GM19239 (cell line): ENCODE data around the gene TMEM92.

Experiments
- DNase-seq: peaks from one replicate; pipeline ENCODE4 v3.0.0; 2011; ENCODE audit warnings: low spot score; ENCODE audit not compliant: insufficient read length
- FAIRE-seq: peaks from 2 replicates; lab custom pipeline; 2011; peaks lifted over from hg19 to GRCh38; lab: Jason Lieb, UNC

TMEM92 gene

DNA sequence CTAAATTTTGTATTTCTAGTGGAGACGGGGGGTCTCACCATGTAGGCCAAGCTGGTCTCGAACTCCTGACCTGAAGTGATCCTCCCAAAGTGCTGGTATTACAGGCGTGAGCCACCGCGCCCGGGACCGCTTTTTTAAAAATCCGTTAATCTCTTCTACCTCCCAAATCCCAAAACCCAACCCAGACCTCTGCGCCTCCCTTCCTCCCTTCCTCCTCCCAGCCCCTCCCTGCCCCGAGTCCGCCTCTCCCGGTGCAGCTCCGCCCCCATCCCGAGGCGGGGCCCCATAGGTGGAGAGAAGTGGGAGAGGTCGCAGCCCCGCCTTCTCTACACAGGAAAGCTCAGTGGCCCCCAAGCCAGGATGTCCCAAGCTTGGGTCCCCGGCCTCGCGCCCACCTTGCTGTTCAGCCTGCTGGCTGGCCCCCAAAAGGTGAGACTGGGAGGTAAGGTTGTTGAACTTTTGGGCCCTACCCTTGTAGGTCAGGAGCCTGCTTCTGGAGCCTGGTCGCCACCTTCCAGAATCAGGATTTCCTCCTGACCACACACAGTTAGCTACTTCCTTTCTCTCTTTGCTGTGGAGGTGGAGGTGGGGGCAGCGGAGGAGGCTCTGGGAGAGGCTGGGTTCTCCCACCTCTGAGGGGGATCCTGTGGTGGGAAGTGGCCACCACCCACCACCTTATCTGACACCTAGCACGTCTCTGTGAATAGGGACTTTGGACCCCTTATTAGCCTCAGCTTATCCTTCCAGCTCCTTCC is at the start of gene TMEM92:
TMEM92 (plus strand) TSS at position 325 of the 755 bp plus-strand sequence; CDS start at position 361, 36 bp downstream.
- DNase-seq, result no peak

DNA sequence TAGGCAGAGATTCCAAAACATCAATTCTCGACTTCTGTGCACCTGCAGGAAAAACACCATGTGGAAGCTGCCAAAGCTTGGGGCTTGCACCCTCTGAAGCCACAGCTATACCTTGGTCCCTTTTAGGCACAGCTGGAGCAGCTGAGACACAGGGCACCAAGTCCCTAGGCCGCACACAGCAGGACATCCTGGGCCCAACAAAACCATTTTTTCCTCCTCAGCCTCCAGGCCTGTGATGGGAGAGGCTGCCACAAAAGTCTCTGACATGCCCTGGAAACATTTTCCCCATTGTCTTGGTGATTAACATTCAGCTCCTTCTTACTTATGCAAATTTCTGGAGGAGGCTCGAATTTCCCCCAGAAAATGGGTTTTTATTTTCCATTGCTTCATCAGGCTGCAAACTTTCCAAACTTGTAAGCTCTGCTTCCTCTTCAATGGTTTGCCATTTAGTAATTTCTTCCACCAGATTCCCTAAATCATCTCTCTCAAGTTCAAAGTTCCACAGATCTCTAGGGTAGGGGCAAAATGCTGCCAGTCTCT is 48.5 kb upstream of the TMEM92 start:
- DNase-seq (no peak), FAIRE-seq (no peak)

More for the DNA sequence above, at the start of gene TMEM92:
- no peak for FAIRE-seq

DNA sequence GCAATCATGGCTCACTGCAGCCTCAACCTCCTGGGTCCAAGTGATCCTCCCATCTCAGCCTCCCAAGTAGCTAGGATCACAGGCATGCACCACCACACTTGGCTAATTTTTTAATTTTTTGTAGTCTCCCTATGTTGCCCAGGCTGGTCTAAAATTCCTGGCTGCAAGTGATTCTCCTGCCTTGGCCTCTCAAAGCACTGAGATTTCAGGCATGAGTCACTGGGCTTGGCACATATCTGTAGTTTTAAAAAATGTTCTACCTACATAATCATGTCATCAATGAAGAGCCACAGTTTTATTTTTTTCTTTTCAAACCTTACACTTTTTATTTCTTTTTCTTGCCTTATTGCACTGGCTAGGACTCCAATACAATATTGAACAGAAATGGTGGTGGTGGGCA is 39.7 kb upstream of the TMEM92 start:
- no peak for DNase-seq
- FAIRE-seq, result no peak

DNA sequence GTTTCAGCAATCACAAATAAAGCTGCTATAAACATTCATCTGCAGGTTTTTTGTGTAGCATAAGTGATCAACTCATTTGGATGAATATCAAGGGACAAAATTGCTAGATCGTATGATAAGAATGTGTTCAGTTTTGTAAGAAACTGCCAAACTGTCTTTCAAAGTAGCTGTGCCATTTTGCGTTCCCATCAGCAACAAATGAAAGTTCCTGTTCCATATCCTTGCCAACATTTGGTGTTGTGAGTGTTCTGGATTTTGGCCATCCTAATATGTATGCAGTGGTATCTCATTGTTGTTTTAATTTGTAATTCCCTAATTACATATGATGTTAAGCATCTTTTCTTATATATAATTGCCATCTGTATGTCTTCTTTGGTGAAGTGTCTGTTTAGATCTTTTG is 36.4 kb upstream of the TMEM92 start:
- DNase-seq (no peak), FAIRE-seq (no peak)

DNA sequence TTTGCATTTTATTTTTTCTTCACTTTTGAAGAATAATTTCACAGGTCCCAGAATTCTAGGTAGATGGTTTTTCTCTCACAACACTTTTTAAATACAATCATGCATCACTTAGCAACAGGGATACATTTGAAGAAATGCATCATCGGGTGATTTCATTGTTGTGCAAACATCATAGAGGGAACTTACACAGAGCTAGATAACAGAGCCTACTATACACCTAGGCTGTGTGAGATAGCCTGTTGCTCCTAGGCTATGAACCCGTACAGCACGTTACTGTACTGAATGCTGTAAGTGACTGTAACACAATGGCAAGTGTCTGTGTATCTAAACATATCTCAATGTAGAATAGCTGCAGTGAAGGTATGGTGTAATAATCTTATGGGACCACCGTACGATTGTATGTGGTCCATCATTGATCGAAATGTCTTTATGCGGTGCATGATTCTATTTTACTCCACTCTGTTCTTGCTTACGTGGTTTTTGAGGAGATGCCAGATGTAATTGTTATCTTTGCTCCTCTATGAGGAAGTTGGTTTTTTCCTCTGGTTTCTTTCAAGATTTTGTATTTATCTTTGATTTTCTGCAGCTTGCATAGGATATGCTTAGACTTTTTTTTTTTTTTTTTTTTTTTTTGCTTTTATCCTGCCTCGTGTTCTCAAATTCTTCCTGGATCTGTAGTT is 35.5 kb upstream of the TMEM92 start:
- DNase-seq (no peak), FAIRE-seq (no peak)

DNA sequence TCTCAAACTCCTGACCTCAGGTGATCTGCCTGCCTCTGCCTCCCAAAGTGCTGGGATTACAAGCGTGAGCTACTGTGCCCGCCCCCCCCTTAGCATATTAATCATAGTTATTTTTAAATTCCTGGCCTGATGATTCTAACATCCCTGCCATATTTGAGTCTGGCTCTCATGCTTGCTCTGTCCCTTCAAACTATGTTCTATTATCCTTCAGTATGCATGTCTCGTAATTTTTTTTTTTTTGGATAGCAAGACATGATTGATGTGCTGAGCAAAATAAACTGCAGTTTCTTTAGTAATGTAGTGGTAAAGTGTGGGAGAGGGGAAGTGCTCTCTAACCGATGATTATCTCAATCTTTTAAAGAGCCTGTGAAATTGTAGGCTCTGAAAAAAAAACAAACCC is 34.3 kb upstream of the TMEM92 start:
- FAIRE-seq, result no peak

DNA sequence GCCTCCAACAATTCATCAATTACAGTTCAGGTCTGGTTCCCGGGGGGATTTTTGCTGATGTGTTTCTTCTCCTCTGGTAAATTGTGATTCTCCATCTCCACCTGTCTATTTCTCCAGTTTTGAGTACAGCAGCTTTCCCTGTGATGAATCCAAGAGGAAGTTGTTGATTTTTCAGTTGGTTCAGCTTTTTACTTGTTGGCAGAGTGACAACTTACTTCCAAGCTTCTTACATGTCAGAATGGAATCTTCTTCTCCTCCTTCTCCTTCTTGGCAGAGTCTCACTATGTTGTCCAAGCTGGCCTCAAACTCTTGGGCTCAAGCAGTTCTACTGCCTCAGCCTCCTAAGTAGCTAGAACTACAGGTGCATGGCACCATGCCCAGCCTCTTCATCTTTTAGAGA is 33.4 kb upstream of the TMEM92 start:
- FAIRE-seq (no peak), DNase-seq (no peak)

More for the DNA sequence above, 34.3 kb upstream of the TMEM92 start:
- no peak for DNase-seq

DNA sequence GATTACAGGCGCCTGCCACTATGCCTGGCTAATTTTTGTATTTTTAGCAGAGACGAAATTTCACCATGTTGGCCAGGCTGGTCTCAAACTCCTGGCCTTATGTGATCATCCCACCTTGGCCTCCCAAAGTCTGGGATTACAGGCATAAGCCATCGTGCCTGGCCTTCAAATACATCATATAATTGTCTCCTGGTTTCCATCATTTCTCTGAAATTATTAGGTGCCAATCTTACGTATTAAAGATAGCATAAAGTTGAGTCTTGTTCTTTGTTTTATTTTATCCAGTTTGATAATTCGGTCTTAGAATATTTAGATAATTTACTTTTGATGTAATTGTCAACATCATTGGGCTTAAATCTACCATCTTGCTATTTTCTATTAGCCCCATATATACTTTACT is 32.8 kb upstream of the TMEM92 start:
- DNase-seq (no peak), FAIRE-seq (no peak)

DNA sequence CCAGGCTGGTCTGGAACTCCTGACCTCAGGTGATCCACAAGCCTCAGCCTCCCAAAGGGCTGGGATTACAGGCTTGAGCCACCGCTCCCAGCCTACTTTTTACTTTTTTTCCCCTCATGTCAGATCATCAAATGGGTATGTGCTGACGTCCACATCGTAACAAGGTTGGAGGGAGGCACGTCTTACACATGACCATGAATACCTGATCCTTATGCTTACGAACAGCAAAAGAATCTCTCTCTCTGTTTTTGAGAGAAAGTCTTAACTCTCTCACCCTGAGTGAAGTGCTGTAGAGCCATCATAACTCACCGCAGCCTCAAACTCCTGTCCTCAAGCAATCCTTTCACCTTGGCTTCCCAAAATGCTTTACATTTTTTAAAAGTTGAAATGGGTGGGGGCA is 29.5 kb upstream of the TMEM92 start:
- no peak for FAIRE-seq

DNA sequence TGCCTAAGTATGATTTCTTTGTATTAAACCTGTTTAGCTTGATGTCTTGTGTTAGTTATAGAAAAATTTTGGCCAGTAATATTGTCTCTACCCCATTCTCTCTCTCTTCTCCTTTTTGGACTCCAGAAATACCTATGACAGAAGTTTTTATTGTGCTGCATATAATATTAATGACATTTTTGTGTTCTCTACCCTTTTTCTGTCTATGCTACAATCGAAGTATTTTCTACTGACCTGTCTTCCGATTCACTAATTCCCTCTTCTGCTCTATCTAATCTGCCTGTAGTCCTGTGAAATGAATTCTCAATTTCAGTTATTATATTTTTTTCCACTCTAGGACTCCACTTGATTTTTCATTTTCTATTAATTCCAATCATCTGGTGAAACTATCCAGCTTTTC is 26.0 kb upstream of the TMEM92 start:
- no peak for FAIRE-seq
- DNase-seq, result no peak

More for the DNA sequence above, 29.5 kb upstream of the TMEM92 start:
- no peak for DNase-seq

DNA sequence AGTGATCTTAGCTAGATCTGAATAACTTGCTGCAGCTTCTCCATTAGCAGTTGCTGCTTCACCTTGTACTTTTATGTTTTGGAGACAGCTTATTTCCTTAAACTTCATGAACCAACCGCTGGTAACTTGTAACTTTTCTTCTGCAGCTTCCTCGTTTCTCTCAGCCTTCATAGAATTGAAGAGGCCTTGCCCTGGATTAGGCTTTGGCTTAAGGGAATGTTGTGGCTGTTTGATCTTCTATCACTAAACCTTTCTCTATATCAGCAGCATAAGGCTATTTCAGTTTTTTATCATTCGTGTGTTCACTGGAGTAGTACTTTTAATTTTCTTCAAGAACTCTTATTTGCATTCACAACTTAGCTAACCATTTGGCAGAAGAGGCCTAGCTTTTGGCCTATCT is 21.5 kb upstream of the TMEM92 start:
- DNase-seq, result no peak
- no peak for FAIRE-seq

DNA sequence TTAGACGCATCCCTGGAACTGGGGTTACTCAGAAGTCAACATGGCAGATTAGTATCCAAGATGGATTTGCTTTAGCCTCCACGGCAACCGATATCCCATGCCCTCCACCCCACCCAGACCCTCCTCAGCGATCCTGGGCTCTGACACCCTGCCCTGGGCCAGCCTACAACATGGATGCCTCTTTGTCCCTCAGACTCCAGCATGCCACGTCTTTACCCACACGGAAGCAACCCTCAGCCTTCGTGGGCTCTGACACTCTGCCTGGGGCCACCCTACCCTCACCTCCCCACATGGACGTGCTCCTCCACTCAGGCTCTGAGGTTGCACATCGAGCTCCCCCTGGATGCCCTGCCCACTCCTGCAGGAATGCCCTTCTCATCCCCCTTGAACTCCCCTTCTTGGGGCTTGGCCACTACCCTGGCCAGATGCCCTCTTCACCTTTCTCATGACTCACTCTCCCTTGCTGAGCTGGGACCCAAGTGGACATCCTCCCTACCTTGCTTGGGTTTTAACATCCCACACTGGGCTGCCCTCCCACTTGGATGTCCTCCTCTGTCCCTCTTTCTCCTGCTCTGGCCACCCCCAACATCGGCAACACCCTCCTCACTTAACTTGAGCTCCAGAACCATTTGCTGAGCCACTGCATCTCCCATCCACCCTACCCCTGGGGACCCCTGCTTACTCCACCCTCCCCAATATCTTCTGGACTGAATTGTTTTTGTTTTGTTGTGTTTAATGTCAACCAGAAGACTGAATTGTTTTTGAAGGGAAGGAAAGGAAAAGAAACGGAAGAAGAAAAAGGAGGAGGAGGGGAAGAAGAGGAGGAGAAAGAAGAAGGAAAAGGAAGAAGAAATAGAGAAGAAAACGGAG is 18.3 kb upstream of the TMEM92 start:
- DNase-seq (no peak), FAIRE-seq (no peak)

DNA sequence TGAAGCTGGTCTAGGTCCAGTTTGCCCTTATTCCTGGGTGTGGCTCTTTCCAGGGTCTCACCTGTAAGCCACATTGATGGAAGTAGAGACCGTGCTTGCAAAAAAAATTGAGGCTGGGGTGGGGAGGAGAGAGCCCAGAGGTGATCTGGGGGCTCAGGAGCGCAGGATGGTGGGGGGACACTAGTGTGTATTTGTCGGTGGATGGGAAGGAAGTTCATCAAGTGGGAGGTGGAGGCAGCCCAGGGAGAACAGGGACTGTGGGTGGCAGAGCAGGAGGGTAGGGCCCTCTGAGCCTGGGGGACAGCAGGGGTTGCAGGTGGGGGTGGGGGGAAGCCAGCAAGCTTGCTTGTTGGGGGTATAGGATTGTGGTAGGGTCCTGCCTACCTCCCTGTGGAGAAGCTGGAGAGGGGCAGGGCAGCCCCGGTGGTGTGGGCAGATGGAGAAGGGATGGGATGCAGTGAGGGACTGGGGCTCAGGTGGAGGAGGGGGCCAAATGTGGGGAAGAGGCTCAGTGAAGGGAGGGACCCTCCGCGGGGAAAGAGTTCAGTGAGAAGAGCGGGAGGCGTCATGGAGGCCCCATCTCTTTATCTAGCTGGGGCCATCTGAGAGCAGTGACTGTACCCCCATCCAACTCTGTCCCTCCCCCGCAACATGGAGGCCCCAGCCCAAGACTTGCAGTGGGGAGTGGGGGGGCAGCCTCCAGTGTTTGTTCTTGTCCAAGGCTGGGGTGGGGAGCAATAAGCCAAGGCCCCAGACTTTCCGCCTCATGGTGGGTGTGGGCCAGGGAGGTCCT is 17.2 kb upstream of the TMEM92 start:
- no peak for FAIRE-seq

DNA sequence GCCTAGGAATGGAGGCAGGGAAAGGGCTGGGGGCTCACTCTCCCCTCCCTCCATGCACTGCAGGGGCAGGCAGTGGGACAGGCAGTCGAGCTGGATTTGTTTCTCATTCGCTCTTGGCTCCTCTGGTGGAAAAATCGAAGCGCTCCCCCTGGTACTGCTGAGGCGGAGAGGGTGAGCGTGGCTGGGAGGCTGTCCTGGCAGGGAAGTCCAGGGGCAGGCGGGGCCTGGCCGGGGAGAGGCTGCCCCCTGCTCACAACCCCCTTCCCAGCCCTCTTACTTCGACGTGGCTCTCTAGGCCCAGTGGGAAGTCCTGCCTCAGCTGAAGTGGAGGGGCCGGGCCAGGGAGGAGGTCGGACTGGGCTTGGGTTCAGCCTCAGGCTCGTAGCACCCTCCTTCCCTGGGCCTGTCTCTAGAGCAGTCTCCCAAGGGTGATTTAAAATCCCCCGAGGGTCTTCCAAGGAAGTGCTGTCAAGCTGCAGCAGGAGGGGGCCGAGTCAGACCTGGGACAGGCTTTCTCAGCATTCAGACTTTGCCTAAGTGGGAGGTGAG is 16.5 kb upstream of the TMEM92 start:
- DNase-seq (no peak), FAIRE-seq (no peak)

More for the DNA sequence above, 17.2 kb upstream of the TMEM92 start:
- no peak for DNase-seq

DNA sequence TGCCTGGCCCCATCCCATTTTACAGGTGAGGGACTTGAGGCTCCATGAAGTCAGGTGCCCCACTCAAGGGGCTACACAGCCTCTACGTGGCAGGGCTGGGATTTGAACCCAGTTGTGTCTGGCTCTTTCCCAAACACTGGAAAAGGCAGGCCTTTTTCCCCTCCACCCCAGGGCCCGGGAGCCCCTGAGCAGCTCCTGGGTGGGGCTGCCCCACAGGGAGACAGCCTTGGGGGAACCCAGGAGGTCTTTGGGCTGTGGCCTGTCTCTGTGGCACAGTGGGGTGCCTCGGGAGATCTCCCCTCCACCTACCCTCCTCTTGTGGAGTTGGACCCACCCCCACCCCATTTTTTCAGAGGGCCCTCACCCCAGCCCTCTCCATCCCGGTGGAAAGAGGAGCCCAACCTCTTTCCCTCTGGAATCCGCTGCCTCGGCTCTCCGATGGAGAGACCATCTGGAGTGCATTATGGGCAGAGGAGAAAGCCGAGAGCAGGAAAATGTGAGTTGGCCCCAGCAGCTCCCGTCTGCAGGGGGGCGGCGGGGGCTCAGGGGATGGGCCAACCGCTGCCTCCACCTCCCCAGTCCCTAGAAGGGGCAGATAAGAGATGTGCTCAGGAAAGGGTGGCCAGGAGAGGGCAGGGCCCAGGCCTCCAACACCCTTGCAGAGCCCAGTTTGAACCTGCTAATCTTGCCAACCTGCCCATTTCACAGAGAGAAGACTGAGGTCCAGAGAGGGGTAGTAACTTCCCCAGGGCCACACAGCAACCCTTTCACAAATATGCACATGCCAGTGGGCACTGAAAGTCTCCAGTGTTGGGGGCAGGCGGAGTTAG is 15.4 kb upstream of the TMEM92 start:
- DNase-seq, result no peak
- no peak for FAIRE-seq

DNA sequence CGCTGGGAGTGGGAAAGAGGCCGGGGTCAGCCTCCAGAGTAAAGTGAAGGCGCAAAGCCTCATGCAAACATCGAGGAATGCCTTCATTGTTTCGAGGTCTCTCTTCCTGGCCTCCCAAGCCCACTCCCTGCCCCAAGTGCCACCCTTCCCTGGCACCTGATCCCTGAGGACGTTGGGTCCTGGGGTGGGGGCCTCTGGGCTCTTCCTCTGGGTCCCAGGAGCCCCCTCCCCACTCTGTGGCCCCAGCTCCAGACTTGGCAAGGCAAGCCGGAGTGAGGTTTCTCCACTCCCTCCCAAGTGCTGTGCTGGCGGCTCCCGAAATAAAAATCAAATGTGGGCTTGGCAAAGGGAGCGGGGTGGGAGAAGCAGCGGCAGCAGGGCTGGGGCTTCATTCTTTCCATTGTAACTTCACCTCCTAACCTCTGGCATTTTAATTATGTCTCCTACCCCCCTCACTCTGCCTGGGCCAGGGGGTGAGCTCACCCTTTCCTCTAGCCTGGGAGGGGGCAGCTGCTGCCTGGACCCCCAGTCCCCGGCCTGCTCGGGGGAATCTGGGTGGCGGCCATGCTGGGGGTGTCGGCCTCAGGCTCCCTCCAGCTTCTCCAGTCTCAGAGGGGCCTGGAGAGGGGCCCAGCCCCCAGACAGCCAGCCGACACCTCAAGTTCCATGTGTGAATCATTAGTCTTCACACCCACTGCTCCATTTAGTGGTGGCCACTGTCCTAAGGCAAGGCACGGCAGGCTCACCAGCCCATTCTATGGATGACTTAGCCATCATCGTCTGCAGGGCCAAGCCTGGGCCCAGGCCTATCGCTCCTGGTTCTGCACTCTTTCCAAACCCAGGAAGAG is 14.6 kb upstream of the TMEM92 start:
- no peak for DNase-seq
- FAIRE-seq, result no peak

DNA sequence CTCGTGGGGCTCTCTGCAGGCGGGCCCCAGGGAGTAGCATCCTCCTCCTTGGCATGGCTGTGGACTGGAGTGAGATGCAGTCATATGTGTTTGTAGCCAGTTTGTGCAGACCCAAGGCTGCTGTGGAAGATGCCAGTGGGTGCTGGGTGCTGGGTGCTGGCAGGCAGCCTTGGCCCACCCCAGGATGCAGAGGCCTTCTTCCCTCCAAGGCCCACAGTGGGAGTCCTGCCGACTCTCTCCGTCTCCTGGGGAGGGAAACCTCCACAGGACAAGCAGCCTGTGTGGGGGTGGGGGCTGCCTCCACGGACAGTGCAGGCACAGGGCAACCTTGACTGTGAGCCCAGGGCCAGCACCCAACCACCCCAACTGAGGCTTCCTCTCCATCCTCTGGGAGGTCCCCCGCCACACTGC is 13.8 kb upstream of the TMEM92 start:
- DNase-seq, result no peak
- FAIRE-seq, result no peak
